Activated CD4-positive, alpha-beta T cell treated with anti-CD3 and anti-CD28 coated beads, Interleukin-2, amount 10 ng/mL, durations not matched to agents 24 days and 14 days (primary cell): ENCODE data around the gene PSD2. TPM values are rescaled to one million over a fixed set of nuclear protein-coding genes. Genes with fewer than 3 reads are reported as not detected.
A peak's percentile ranks its signal among the peaks of the same experiment; 100 is the strongest.

ENCODE experiments used
- DNase-seq: peaks from one replicate; pipeline ENCODE4 v3.0.0; 2022
- H3K27ac Mint-ChIP-seq: one replicate; pipeline ENCODE4 v1.8.0; 2022; ENCODE audit warnings: mild to moderate bottlenecking, mixed read lengths
- H3K27me3 Mint-ChIP-seq: one replicate; pipeline ENCODE4 v1.8.0; 2022; ENCODE audit warnings: mixed read lengths
- H3K36me3 Mint-ChIP-seq: one replicate; pipeline ENCODE4 v1.8.0; 2022; ENCODE audit warnings: low read depth, mild to moderate bottlenecking, mixed read lengths
- H3K4me1 Mint-ChIP-seq: one replicate; pipeline ENCODE4 v1.8.0; 2021; ENCODE audit warnings: mixed read lengths
- H3K4me3 Mint-ChIP-seq: one replicate; pipeline ENCODE4 v1.8.0; 2022; ENCODE audit warnings: mild to moderate bottlenecking, moderate library complexity, mixed read lengths
- H3K9me3 Mint-ChIP-seq: one replicate; pipeline ENCODE4 v1.8.0; 2021; ENCODE audit warnings: mixed read lengths
- intact Hi-C: fragments of 100-400 bp; cut with micrococcal nuclease; formaldehyde crosslinking; loops from one replicate; pipeline ENCODE4 v1.15.1; 2023
- total RNA-seq: library from RNA; stranded (reverse); gene quantifications from 2 replicates; pipeline ENCODE4 v1.2.3, GENCODE V29; 2022

PSD2 gene
- total RNA-seq, 1 donor from 2014 or later: not detected

DNA sequence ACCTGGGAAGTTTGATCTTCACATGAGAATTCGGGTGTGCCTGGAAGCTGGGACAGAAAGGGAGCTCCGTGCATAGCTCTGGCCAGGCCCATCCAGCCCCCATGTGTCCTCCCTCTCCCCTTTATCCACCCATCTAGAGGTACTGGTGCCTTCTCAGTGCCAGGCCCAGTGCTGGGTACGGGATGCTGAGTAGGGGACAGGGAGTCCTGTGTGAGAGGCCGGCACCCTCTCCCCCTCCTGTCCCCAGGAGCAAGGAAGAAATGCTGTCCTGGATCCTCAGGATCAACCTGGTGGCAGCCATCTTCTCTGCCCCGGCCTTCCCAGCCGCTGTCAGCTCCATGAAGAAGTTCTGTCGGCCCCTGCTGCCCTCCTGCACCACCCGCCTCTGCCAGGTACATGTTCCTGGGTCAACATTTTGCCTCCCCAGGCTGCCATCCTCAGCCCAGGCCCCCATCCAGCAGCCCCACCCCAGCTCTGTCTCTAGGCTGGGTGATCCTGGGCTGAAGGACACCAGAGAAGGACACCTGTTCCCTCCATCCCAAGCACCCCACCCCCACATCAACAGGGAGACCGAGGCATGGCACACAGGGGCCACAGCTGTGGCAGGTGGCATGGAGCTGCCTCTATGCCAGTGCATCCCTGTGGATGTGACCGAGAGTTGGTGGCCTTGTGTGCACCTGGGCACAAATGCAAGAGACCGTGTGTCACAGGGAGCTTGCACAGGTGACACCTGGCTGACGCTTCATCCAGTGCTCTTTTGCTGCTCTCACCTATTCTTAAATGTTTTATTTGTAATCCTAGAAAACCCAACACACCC lies 43.0 kb downstream of the PSD2 start:
- no peak for DNase-seq
- Mint-ChIP-seq H3K4me1 (no peaks in the 10 kb centered on the region), H3K36me3 (no peaks in the 10 kb centered on the region), H3K27me3 (peaks cover 23% of the 10 kb centered on the region), H3K9me3 (no peaks in the 10 kb centered on the region), H3K27ac (no peak overlapping the region), H3K4me3 (no peak overlapping the region)
- intact Hi-C loops: no loop called here

DNA sequence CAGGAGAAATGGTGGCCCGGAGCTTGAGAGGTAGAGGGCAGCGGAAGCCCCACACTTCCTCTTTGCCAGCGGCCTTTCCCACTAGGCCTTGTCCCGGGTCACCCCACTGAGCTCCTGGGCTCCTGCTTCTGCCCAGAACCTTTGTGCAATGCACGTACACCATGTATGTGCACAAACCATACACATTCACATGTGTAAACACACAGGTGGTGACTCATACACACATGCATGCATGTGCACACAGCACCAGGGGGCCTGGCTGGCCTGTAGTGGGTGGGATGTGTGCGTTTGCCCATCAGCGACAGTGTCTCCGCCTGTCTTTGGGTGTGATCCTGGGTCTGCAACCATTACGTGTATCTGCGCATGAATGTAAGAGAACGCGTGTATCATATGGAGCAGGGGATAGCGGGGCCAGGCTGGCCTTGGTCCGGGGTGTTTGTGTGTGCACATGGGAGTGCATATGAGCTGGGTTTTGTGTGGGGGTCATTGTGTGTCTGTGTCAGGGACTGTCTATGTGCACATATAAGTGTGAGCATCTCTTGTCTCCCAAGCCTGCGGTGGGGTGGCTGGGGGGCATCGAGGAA lies 43.7 kb downstream of the PSD2 start:
- intact Hi-C loops: no loop called here
- H3K36me3 Mint-ChIP-seq: no peaks in the 10 kb centered on the region
- DNase-seq: no peak
- H3K4me3 Mint-ChIP-seq: no peak overlapping the region
- peaks cover 21% of the 10 kb centered on the region for H3K27me3 Mint-ChIP-seq
- H3K27ac Mint-ChIP-seq: no peak overlapping the region
- H3K9me3 Mint-ChIP-seq: no peaks in the 10 kb centered on the region
- H3K4me1 Mint-ChIP-seq: no peaks in the 10 kb centered on the region

DNA sequence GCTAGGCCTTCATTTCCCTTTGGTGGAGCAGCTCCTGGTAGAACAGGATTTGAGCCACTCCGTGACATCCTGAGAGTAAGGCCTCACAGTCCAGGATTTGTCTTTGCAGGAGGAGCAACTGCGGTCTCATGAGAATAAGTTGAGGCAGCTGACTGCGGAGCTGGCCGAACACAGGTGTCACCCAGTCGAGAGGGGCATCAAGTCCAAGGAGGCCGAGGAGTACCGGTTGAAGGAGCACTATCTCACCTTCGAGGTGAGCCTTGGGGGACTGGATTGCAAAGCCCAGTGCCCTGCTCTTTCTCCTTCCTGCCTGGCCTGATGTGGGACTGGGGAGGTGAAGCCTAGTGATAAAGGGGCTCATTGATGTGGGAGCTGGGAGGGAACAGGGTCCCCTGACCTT lies 44.3 kb downstream of the PSD2 start:
- intact Hi-C loops: no loop called here
- H3K4me1 Mint-ChIP-seq: no peaks in the 10 kb centered on the region
- no peak overlapping the region for H3K27ac Mint-ChIP-seq
- H3K27me3 Mint-ChIP-seq: peaks cover 25% of the 10 kb centered on the region
- no peak for DNase-seq
- no peaks in the 10 kb centered on the region for H3K36me3 Mint-ChIP-seq
- no peaks in the 10 kb centered on the region for H3K9me3 Mint-ChIP-seq
- no peak overlapping the region for H3K4me3 Mint-ChIP-seq

DNA sequence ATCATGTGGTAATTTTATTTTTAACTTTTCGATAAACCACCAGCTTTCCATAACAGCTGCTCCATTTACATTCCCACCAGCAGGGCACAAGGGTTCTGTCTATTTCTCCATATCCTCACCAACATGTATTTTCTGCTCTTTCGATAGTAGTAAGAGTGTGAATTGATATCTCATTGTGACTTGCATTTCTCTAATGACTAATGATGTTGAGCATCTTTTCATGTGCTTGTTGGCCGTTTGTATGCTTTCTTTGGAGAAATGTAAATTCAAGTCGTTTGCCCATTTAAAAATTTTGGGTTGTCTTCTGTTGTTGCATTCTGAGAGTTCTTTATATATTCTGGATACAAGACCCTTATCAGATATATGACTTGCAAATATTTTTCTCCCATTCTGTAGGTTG lies 45.9 kb downstream of the PSD2 start:
- intact Hi-C loops: no loop called here
- no peaks in the 10 kb centered on the region for H3K4me1 Mint-ChIP-seq
- H3K4me3 Mint-ChIP-seq: no peak overlapping the region
- no peak overlapping the region for H3K27ac Mint-ChIP-seq
- H3K27me3 Mint-ChIP-seq: peaks cover 37% of the 10 kb centered on the region
- H3K9me3 Mint-ChIP-seq: no peaks in the 10 kb centered on the region
- no peaks in the 10 kb centered on the region for H3K36me3 Mint-ChIP-seq
- no peak for DNase-seq

DNA sequence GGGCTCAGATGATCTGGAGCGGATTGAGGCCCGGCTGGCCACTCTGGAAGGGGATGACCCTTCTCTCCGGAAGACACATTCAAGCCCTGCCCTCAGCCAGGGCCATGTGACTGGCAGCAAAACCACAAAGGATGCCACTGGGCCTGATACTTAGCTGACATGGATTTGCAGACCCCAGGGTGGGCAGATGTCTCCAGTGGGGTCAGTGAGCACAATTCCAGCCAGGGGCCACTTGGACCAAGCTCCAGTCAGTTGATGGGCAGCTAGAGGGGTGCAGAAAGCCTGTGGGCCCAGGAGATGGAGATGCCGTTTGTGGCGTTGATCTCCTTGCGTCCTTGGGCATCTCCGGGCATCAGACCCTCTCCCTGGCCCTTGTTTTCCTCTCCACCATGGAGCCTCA lies 46.7 kb downstream of the PSD2 start:
- no peak overlapping the region for H3K27ac Mint-ChIP-seq
- no peaks in the 10 kb centered on the region for H3K4me1 Mint-ChIP-seq
- H3K4me3 Mint-ChIP-seq: no peak overlapping the region
- intact Hi-C loops: no loop called here
- no peaks in the 10 kb centered on the region for H3K9me3 Mint-ChIP-seq
- DNase-seq: no peak
- H3K36me3 Mint-ChIP-seq: no peaks in the 10 kb centered on the region
- peaks cover 42% of the 10 kb centered on the region for H3K27me3 Mint-ChIP-seq

DNA sequence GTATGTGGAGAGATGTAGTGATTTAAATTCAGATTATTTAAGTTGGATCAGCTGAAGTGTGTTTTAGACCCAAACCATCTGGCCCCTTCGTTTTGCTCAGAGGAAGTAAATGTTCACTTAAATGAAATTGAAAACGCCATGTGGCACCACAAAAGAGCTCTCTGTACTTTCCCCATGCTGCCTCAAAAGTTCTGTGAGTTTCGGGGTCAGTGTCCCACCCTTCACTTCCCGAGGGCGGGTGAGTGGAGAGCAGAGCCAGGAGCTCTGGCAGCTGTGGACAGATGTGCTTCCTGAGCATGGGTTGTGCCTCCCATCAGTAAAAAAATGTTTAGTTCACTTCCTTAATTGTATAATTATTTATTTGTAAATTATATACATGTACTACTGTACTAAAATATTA lies 48.4 kb downstream of the PSD2 start:
- intact Hi-C loops: loop anchor here (1.0 kb wide), 1 partner anchor 57 kb away; no protein-coding TSS in a partner anchor
- Mint-ChIP-seq H3K36me3 (no peaks in the 10 kb centered on the region), H3K4me3 (no peak overlapping the region), H3K27me3 (peaks cover 49% of the 10 kb centered on the region), H3K4me1 (peaks cover 2% of the 10 kb centered on the region), H3K27ac (no peak overlapping the region), H3K9me3 (no peaks in the 10 kb centered on the region)
- DNase-seq: no peak

DNA sequence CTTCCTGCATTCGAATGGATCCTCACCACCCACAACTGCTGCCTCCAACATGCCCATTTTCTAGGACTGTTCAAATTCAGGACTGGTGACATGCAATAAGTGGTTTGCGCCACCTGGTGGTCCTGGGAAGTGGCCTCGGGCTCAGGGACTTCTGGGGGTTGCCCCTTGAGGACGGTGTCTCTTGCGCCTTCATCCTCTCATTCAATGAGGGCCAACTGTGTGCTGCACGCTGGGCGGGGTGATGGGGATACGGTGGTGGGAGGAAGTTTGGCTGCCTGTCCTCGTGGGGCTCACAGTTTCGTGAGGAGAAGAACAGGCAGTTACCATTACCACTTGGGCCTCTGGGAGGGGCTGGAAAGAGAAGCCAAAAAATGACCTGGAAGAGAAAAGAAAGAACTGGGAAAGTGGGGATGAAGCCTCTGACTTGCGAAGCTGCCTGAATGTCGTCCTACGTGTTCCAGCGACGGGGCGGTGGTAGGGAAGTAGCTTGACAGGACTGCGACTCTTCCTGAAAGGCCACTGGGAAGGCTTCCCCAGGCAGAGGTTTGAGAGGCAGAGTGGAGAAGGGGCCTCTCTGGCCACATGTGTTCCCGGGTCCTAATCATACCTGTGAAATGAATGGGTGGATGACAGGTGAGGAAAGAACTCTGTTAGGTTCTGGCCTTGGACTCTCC lies 49.0 kb downstream of the PSD2 start:
- peak; percentile 86 for DNase-seq
- H3K36me3 Mint-ChIP-seq: no peaks in the 10 kb centered on the region
- H3K9me3 Mint-ChIP-seq: no peaks in the 10 kb centered on the region
- H3K4me3 Mint-ChIP-seq: no peak overlapping the region
- H3K4me1 Mint-ChIP-seq: peaks cover 2% of the 10 kb centered on the region
- H3K27ac Mint-ChIP-seq: no peak overlapping the region
- H3K27me3 Mint-ChIP-seq: peaks cover 55% of the 10 kb centered on the region
- intact Hi-C loops: loop anchor here (1.0 kb wide), 1 partner anchor 57 kb away; no protein-coding TSS in a partner anchor

DNA sequence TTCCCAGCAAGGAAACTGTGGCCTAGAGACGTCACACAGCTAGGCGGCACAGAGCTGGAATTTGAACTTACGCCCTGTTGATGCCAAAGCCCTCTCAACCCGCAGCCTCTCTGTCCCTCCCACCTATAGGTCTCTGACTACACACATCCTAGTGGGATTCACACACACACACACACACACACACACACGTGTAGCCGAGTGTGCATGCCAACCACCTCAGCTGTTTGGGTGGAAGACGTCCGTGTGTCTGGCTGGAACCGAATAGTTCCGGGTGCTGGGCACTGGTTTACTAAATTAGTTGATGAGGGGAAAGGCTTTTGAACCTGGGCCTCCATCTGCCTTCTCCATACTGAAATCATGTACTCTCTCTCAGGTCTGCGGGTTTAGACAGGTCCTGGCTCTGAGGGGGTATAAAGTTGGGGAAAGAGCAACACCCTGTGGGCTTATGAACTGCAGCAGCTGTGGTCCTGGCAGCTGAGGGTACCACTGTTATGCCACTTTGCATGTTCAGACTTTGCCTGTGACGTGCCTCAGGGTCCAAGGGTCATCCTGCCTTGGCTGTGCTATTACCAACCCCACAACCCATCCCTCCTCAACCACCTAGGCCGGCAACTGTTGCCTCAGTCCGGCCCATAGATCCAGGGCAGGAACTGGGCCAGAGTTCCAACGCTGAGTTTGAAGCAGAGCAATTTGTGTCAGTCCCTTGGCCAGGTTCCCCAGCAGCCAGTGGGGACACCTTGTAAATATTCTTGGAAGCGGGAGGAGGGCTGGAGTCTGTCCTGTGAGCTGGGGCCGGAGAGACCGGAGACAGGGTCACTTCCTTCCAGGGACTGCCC lies 50.5 kb downstream of the PSD2 start:
- Mint-ChIP-seq H3K4me3 (no peak overlapping the region), H3K27me3 (peaks cover 61% of the 10 kb centered on the region), H3K4me1 (peaks cover 2% of the 10 kb centered on the region), H3K36me3 (no peaks in the 10 kb centered on the region), H3K9me3 (no peaks in the 10 kb centered on the region), H3K27ac (no peak overlapping the region)
- intact Hi-C loops: no loop called here
- DNase-seq: no peak

DNA sequence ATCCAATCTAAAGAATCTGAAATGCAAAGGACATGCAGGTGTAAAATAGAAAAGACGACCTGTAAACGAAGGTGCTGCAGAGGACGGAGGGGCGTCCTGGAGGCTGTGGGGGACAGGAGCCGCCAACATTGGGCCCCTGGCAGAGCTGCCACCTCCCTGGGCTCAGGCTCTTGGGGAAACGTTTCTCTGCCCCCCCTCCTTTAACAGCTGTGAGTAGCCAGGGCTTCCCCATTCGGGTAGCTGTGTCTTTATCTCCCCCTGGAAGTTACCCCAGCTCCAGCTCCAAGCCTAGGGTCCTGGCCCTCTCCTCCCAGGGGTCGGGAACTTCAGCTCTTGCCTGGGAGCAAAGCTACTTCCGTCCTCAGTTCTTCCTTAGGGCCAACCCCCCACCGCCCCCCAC lies 51.5 kb downstream of the PSD2 start:
- peaks cover 2% of the 10 kb centered on the region for H3K4me1 Mint-ChIP-seq

DNA sequence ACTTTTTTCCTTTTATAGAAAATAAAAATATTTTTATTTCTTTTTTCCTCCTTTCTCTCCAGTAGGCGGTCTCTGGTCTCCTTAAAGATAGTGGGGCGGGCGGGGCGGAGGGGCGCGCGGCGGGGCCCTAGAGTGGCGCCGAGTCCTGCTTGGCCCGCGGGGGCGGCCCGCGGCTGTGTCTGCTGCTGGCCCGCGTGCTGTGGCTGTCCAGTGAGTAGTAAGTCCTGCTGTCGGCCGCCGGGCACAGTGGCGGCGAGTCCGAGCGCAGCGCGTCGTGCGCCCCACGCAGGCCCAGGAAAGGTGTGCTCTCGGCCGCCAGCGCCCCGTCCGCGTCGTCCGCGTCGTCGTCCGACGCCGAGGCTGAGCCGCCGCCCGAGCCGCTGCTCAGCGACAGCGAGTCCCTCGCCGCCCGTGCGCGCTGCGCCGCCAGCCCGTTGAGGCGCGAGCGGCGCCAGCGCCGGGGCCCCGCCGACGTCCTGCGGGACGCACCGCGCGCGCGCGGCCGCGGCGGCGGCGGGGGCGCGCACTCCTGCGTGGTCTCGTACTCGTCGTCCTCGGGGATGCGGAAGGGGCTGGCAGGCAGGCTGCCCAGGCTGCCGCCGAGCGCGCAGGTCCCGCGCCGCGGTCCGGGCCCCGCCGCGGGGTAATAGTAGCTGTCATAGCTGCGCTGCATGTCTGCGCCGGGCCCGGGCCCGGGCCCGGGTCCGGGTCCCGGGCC lies 52.3 kb downstream of the PSD2 start:
- H3K27me3 Mint-ChIP-seq: peaks cover 52% of the 10 kb centered on the region
- no peaks in the 10 kb centered on the region for H3K36me3 Mint-ChIP-seq
- no peaks in the 10 kb centered on the region for H3K9me3 Mint-ChIP-seq
- intact Hi-C loops: no loop called here
- no peak overlapping the region for H3K27ac Mint-ChIP-seq
- peaks cover 2% of the 10 kb centered on the region for H3K4me1 Mint-ChIP-seq
- H3K4me3 Mint-ChIP-seq: peak overlapping the region; percentile 69
- DNase-seq: peak; percentile 91

More for the DNA sequence above, 51.5 kb downstream of the PSD2 start:
- no peak for DNase-seq
- intact Hi-C loops: no loop called here
- Mint-ChIP-seq H3K4me3 (peak overlapping the region; percentile 62), H3K9me3 (no peaks in the 10 kb centered on the region), H3K27me3 (peaks cover 58% of the 10 kb centered on the region), H3K36me3 (no peaks in the 10 kb centered on the region), H3K27ac (no peak overlapping the region)

DNA sequence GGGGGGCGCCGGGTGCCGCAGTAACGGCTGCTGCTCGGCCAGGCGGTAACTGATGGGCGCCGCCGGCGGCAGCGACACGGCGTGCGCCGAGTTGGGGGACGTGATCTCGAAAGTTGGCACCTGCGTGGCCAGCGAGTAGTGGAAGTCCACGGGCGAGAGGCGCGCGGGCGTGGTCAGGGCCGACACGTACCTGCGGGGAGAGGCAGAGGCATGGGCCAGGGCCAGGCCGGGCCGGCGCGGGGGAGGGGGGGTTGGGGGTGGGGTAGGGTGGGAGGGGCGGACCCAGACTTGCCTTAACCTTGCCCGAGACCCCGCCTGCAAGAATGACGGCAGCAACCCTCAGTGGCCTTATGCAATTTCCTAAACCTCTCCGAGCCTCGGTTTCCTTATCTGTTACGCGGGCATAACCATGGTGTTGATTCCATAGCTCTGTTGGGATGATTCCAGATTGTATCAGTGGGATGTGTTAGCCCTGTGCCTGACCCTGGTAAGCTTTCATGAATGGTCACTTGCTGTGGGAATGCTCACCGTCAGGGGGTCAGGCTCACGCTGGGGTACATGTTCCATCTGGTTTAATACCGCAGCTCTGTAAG lies 53.0 kb downstream of the PSD2 start:
- Mint-ChIP-seq H3K4me3 (peak overlapping the region; percentile 72), H3K36me3 (no peaks in the 10 kb centered on the region), H3K9me3 (no peaks in the 10 kb centered on the region), H3K4me1 (peaks cover 2% of the 10 kb centered on the region), H3K27me3 (peaks cover 48% of the 10 kb centered on the region), H3K27ac (peak overlapping the region; percentile 41)
- no peak for DNase-seq
- intact Hi-C loops: no loop called here

DNA sequence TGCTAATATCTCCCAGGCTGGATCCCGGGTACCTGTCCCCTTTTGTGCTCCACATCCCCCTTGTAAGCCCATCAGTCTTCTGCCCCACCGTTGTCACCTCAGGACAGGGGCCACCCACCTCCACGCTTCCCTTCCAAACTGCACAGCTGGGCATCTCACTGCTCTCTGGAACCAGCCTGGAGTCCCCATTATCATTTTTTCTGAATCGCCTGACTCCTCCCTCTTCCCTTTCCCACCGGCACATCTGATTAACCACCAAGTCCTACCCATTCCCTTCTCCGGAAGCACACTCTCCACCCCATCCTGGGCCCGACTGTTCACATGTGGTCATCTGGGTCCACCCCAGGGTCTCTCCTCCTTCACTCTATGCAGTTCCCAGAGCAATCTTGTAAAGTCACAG lies 53.9 kb downstream of the PSD2 start:
- Mint-ChIP-seq H3K36me3 (no peaks in the 10 kb centered on the region), H3K4me1 (peaks cover 2% of the 10 kb centered on the region), H3K9me3 (no peaks in the 10 kb centered on the region), H3K27me3 (peaks cover 43% of the 10 kb centered on the region), H3K27ac (no peak overlapping the region), H3K4me3 (peak overlapping the region; percentile 72)
- no peak for DNase-seq
- intact Hi-C loops: no loop called here

DNA sequence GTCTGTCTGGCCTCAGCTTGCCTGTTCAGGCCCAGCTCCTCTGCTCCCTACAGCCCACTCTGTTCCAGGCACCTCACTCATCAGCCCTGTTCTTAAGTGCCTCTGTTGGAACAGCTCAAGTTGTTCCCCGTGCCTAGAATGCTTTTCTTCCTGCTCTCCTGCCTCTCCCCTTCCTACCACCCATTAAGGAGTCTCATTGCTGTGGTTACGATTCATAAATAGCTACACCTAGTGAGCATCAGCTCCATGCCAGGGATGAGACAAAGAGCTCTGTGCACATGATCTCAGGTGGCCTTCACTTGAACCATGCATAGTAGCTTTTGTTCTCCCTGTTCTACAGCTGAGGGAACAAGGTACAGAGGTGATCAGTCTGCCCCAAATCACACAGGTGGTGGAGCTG lies 54.3 kb downstream of the PSD2 start:
- no peaks in the 10 kb centered on the region for H3K9me3 Mint-ChIP-seq
- no peak for DNase-seq
- no peaks in the 10 kb centered on the region for H3K36me3 Mint-ChIP-seq
- peak overlapping the region; percentile 72 for H3K4me3 Mint-ChIP-seq
- intact Hi-C loops: no loop called here
- no peak overlapping the region for H3K27ac Mint-ChIP-seq
- peaks cover 2% of the 10 kb centered on the region for H3K4me1 Mint-ChIP-seq
- peaks cover 39% of the 10 kb centered on the region for H3K27me3 Mint-ChIP-seq
